Kidney tubule cell (primary cell): ENCODE data around the gene RNASE4.
"Not testable (repeated sequence)": the region's sequence is repeated elsewhere in the genome, so short reads cannot be mapped to it uniquely, and the experiment has no call there.

Source experiments
- DNase-seq: peaks from one replicate; pipeline ENCODE4 v3.0.0-alpha.2; 2018; ENCODE audit warnings: low spot score

Gene RNASE4

GRCh38 chr14:20683891-20684661, at the start of gene RNASE4:
Gene RNASE4 (plus strand): TSS chr14:20684560. CDS start chr14:20699372, 14,812 bp downstream.
- peak; percentile 93 for DNase-seq

GRCh38 chr14:20641591-20641990, 42.8 kb upstream of the RNASE4 start, which contains the start of gene OR6S1:
Gene OR6S1 (minus strand): TSS chr14:20641691. CDS start chr14:20641691, 0 bp downstream.
- DNase-seq = no peak

GRCh38 chr14:20642182-20642581, 42.2 kb upstream of the RNASE4 start:
- no peak for DNase-seq

- not testable (repeated sequence) for DNase-seq
Measured at GRCh38 chr14:20642755-20643154, 41.6 kb upstream of the RNASE4 start.

- DNase-seq = no peak
Measured at GRCh38 chr14:20644520-20644919, 39.8 kb upstream of the RNASE4 start.

- no peak for DNase-seq
Measured at GRCh38 chr14:20645481-20645880, 38.9 kb upstream of the RNASE4 start.

GRCh38 chr14:20652996-20653975, 31.1 kb upstream of the RNASE4 start:
- DNase-seq = peak; percentile 89

- DNase-seq = no peak
Measured at GRCh38 chr14:20655851-20656250, 28.5 kb upstream of the RNASE4 start.

- DNase-seq = no peak
Measured at GRCh38 chr14:20656274-20656673, 28.1 kb upstream of the RNASE4 start.

GRCh38 chr14:20657216-20658211, 26.8 kb upstream of the RNASE4 start:
- DNase-seq = peak; percentile 70

- no peak for DNase-seq
Measured at GRCh38 chr14:20658246-20658645, 26.1 kb upstream of the RNASE4 start.

- DNase-seq = no peak
Measured at GRCh38 chr14:20659336-20659735, 25.0 kb upstream of the RNASE4 start.

GRCh38 chr14:20659813-20660395, 24.5 kb upstream of the RNASE4 start:
- DNase-seq = no peak

- no peak for DNase-seq
Measured at GRCh38 chr14:20661197-20661596, 23.2 kb upstream of the RNASE4 start.

GRCh38 chr14:20662968-20663732, 21.2 kb upstream of the RNASE4 start:
- peak; percentile 94 for DNase-seq

GRCh38 chr14:20666400-20666961, 17.9 kb upstream of the RNASE4 start:
- not testable (repeated sequence) for DNase-seq

- no peak for DNase-seq
Measured at GRCh38 chr14:20667957-20668356, 16.4 kb upstream of the RNASE4 start.

GRCh38 chr14:20668969-20669368, 15.4 kb upstream of the RNASE4 start:
- peak; percentile 22 for DNase-seq

GRCh38 chr14:20671597-20672283, 12.6 kb upstream of the RNASE4 start:
- DNase-seq = peak; percentile 43
